Activated T-helper 1 cell treated with anti-CD3 and anti-CD28 coated beads, Interleukin-2, amount 50 U/mL, for 16 hours (primary cell): ENCODE results near the gene ZNF189.

Experiments
- DNase-seq, 2 donors: peaks; one replicate each; pipeline ENCODE4 v3.0.0-alpha.2; 2020; ENCODE audit warnings: low read depth in 1 of 2, low spot score in 1 of 2

The ZNF189 gene

DNA sequence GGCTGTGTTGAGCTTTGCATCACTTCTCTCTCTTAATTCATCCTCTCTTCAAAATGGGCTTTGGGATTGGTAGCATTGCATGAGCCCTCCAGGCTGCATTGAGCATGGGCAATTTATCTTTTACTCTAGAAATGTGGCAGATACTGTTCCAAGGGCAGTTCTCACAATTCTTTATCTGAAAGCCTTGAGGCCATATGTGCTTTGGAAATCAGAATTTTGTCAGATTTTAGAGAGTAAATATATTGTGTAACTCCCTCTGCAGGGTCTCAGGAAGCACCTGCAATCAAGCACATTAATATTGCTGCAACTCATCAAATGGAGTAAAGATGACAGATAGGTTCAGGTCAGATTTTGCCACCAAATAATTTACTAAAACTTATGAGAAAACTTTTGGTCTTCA, 19.3 kb downstream of the ZNF189 start:
- no peak for DNase-seq

DNA sequence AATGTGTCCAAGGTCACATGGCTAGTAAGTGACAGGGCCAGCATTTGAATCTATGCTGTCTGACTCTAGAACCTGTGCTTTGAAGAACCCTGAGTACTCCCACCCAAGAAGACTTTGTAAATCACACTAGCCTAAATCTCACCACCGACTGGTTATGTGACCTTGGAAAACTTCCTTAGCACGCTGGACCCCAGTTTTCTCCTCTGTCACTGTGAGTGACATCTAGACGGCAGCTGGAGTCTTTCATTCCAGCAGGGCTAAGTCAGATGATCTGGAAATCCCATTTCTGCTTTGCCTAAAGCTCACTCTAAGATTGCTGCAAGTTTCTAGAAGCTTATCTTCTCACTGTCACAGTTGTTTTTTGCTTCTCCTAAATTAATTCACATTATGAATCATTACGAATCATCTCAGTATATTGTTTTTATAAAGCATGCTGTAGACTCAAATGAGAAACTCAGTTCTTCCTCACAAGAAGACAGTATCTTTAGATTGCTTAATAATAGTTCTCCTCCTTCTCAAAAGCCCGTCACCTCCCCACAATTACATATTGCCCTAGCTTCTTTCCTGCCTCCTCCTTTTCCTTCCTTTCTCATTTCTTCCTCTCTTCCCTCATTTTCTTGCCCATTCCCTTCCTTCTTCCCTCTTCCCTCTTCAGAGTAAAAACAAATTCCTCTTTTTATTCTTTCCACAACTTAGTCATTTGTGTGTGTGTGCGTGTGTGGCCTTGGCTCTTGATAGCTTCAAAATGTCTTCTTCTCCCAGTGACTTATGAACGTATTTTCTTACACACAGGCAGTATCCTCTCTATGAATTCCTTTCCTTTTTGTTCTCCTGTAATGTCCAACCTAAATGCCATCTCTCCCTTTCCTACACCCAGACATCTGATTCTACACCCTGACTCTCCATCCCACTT, 20.1 kb downstream of the ZNF189 start:
- no peak for DNase-seq

DNA sequence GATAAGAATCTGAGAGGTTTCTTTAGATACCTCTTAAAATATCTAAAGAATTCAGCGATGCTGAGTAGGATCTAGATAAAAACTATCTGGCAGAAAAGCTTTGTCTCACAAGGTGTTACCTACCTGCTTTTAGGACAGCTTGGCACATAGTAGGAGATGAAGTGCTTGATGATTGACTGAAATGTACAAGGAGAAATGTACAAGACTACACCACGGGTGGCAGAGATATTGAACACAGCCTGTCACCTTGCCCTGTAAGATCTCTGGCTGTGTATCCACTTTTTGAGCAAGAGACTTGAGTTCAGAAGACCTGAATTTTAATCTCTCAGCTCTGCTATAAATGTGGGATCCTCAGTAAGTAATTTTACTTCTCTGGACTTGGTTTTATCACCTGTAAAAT, 21.2 kb downstream of the ZNF189 start:
- DNase-seq, result no peak

DNA sequence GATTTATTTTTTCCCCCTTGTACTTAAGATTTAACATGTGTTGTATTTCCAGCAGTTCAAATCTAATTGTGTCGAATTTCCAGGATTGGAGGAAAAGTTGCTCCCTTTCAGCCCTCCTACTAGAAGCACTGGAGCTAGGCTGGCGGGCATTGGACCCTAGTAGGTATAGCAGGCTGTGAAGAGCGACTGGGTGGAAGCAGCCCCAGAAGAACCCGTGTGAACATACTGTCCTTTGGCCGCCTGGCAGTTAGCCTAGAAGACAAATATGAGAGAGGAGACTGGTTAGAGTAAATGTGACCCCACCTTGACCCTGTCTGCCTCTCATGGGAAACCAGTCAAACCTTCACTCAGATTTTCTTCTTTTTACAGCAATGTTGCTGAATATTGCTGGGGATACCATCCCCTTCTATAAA, 23.0 kb downstream of the ZNF189 start:
- no peak for DNase-seq

DNA sequence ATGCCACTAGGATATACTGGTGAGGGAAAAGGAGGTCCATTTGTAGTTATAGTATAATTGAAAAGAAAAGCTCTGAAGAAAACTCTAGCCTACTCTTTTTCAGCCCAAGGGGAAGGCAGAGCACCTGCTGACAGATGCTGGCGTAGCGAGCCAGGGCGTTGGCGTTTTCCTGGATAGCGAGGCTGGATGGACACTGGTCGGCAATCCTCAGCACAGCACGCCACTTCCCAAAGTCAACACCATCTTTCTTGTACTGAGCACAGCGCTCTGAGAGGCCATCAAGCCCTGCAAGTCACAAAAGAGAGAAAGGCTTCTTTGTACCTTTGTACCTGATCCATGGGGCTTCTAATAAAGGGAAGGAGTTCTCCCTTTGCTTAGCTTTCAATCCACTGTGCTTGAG, 28.7 kb downstream of the ZNF189 start:
- no peak for DNase-seq

DNA sequence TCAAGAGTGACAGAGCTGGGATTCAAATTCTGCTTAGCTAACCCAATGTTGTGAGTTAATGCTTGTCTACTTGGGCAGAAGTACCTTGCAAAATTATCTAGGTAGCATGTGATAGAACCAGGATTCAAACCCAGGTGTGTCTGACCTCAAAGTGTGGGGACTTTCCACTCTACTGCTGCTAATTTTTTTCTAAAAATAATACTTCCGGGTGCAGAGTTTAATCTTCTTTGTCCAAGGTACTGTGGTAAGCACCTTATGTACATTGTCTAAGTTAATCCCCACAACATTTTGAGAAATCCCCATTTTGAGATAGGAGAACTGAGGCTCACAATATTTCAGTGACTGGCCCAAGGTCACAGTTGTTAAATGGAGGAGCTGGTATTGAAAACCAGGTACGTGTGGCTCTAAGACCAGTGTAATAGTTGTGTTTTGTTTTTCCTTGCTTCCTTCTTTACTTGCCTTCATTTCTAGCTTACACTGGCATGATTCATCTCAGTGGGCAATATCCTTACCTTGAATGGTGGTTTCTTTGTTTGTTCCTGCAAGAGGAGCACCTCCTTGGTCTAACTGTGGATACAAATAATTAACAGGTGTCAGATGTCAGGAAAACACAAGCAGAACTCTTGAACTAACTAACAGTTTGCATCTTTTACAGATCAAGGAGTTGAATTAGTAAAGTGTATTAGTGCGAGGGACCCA, 29.5 kb downstream of the ZNF189 start:
- no peak for DNase-seq

DNA sequence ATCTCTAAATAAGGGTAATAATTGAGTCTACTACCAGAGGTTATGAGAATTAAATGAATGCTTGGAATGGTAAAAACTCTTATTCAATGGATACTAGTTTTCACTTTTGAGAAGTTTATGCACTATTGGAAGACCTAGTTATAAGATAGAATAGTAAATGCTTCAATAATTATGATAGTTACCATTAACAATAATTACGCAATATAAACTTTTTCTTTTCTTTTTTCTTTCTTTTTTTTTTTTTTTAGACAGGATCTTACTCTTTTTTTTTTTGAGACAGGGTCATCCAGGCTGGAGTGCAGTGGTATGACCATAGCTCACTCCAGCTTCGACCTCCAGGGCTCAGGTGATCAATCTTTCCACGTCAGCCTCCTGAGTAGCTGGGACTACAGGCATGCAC, 30.3 kb downstream of the ZNF189 start:
- no peak for DNase-seq

DNA sequence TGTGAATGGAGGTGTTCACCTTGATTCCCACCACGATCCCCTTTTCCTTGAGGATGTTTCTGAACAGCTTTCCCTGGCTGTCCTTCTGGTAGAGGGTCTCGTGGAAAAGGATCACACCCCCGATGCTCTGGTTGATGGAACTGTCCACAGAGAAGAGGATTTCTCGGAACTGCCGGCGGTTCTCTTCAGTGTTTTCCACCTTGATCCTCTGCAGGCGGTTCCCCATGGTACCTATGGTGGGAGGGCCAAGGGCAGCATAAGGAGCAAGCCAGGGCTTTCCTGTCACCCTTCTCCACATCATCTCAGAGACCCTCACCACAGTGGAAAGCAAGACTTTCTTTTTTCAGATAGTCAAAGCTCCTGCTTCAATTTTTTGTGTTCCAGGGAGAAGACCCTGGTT, 31.1 kb downstream of the ZNF189 start:
- no peak for DNase-seq

DNA sequence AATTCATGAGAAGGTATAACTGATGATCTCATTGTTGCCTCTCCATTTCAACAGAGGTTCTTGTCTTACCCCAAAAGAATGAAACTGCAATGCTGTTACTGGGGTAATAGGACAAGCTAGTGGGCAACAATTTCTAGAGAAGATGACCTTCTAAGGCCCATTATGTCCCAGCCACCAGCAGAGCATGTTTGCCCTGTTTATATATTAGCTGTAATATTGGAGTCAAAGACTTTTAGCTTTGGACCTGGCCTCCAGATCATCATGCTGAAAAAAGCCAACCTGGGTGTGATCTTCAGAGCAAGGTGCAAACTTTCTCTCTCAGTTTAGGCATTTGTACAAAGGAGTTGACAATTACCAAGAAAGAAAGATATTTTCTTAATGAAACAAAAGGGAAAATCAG, 33.5 kb downstream of the ZNF189 start:
- DNase-seq, result no peak

DNA sequence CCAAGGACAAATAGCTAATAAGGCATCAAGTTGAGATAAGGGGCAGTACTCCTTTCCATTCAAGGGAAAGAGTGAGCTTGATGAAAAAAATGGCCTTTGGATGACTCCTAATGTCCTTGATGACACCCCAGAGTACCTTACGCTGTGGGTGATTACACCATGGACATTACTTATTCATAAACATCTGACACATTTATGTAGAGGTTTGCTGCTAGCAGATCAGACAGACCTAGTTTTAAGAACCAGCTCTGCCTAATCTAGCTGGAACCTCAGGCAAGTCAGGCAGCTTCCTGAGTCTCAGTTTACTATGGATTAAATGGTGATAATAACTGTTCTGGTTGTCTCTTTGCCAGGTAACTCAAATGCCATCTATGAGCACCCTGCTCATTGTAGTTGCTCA, 34.1 kb downstream of the ZNF189 start:
- DNase-seq, result no peak

DNA sequence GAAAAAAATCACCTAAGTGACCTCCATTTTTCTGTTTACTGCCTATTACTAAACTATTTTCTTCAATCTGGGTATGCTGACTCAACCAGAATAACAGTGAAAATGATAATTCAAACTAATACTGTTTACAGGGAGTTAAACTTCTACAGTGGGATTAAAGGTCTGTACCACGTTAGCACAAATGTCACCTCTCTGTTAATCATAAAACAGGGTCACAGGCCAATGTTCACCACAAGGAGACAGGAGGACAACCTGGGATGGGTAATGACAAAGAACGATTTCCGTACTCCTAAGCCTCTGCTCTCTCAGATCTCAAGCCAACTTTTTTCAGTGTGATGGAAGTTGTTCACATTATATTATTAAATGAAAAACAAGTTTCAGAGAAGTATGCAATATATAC, 34.6 kb downstream of the ZNF189 start:
- no peak for DNase-seq

DNA sequence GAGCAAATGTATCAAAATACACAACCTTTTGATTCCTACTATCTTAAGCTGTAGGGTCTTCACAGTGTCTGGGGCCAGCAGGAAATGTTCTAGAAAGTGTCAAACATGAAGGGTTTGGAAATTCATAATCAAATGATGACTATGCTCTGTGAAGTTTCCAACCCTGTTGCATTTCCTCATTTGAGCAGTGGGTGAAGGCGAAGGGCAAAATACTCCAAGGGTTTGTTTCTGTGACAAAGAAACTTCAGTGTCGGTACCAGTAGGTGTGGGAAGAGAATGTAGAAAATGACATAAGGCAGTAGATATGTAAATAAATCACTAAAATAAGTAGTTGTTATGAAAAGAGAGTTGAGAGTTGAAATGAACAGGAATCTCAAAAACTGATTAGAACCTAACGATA, 36.3 kb downstream of the ZNF189 start:
- DNase-seq, result no peak

DNA sequence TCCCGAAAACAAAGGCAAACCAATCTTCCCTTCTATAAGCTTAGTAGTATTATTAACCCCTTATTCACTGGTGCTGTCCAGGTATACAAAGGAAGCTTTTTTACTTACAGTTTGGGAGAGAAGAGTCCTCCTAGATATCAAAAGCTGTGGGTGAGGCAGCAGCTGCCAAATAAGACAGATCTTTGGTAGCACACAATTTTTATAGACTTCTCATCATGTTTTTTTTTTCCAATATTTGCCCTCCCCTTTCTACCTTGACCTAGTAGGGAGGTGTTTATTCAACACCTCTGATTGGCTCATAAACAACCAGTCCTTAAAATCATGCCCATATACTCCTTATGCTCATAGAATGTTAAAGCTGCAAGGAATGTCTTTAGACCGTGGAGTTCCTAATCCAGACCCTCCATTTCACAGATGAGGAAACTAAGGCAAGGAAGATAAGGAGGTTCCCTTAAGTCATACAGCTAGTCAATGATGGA, 37.0 kb downstream of the ZNF189 start, which contains the start of gene ALDOB:
Gene ALDOB, minus strand, starts transcription at position 174 of the 479 bp plus-strand sequence. CDS start 4,887 bp downstream, outside the sequence.
- DNase-seq, result no peak

DNA sequence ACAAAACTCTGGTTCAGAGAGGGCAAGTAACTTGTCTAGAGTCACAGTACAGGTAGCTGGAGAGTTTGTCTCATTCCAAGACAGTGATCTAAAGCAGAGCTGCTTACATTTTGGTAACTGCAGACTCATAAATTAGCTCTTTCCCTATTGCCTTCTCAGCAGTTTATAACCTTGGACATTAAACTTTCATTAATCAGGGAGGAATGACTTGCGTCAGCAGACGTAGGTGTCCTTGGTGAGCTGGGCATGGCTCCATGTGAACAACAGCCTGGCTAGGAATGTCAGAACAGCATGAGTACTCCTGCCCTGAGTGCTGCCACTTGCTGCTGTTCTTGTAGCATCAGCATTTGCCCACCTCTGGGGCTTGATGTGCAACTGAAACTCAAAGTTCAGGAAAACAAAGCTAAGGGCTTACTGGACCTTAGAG, 39.2 kb downstream of the ZNF189 start:
- no peak for DNase-seq

DNA sequence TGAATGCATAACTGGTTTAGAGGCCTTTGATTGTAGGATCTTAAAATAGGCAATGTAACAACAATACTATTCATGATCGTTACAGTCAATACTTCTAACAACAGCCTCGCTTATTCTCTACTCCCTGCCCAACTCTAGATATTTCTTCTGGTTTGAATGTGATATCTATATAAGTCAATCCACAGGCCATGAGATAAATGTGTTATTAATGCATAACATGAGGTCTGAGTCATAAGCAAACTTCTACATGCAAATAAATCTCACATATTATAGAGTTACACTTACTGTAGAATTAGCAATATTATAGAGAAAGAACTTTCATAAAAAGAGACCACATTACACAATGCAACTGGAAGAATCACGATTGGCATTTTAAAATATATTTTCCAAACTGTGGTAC, 39.9 kb downstream of the ZNF189 start:
- no peak for DNase-seq

DNA sequence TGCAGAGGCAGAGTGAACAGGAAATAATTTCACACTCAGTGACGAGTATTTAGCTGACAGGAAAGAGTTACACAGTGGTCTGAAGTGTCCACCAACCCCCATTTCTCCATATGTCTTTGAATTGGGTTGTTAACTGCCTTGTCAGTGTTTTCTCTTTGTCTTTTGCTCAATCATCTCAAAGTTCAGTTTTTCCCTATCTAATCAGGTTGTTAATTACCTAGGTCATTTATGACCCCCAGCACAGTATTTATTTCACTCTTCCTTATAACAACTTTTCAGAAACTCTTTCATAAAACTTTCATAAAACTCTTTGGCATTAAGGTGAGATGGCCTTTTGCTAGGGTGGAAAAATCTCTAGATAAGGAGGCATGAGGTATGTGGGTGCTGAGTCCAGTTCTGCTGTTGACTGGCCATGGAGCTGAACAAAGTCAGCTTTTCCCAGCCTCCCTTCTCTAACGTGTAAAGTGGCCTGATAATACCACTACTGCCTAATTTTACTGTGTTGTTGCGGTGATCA, 42.1 kb downstream of the ZNF189 start:
- DNase-seq, result no peak

DNA sequence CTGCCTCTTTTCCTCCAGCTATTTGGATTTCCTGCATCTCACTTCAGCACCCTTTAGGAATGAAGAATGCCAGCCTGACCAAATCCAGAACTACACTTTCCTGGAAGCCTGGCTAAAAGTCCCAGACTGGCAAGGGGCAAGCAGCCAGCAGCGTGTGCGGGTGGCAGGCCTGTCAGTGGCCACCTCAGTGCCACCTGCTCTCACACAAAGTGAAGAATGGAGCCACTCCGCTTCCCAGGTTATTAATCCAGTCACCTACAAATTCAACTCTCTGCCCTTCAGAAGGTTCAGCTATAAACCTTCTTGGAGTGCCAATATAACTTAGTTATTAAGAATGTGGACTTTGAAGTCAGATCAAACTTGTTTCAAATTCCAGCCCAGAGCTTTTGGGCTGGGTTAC, 43.7 kb downstream of the ZNF189 start:
- DNase-seq, result no peak

DNA sequence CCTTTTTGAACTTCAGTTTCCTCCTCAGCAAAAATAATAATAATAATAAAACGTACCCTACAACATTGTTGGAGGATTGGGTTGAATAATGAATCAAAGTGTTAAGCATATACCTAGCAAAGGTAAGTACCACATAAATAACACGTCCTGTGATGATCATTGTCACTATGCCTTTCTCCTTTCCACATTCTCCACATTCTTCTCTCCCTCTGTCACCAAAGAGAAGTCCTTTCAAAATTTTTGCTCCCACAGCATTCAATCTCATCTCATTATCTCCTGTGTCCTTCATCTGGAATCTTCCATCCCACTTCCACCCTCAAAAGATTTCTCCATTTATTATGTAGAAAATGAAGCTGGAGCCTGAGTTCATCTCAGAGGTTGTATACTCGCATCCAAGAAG, 44.1 kb downstream of the ZNF189 start:
- DNase-seq, result no peak

DNA sequence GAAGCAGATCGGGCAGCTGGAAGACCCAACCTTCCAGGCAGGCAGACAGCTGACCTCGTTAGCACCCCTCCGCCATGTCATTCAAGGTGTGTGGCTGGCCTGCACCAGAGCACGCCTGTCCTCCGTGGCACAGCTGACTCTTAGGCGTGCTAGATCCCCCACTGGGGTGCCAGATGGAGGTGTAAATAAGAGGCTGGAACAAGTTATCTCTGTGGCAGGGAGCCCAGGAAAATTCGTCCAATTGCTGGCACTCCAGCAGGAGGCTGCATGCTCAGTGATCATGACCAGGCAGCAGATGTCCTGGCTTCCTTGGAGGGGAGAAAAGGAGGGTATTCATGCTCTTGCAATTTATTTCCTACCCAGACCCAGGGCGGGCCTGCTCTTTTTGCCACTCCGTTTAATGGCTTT, 44.7 kb downstream of the ZNF189 start:
- DNase-seq, result no peak

DNA sequence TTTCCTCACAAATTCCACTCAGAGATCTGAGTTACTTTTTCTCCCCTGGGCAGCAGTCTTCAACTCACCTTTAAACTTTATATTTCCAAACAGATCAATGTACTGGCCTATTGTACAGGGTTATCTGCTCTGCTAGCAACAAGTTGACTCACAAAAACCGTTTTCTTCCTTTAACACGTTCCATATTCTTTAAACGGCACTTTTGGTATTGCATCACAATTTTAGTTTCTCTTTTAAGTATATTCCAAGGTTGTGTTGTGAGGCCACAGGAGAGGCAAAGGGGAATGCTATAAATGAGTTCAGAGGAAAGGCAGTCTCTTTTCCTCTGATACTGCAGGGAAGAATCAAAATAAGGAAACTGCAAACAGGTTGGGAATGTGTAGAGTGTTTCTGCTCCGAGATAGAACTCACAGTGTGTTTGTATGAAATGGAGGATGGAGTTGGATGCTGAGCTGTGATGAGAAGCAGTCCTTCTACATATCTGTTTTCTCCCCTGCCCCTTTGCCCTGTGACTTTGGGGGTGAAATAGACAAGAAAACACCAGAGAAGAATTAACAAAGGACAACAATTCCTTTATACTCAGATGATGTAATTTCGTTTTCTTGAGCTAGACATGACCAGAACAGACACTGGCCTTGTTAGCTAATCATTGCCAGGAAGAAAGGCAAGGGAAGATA, 46.8 kb downstream of the ZNF189 start:
- no peak for DNase-seq

DNA sequence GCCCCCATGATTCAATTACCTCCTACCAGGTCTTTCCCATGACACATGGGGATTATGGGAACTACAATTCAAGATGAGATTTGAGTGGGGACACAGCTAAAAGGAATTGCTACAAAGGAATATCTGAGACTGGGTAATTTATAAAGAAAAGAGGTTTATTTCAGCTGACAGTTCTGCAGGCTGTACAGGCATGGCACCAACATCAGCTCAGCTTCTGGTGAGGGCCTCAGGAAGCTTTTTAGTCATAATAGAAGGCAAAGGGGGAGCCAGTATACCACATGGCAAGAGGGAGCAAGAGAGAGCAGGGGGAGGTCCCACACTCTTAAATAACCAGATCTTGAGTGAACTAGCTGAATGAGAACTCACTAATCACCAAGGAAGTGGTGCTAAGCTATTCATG, 48.1 kb downstream of the ZNF189 start:
- no peak for DNase-seq

DNA sequence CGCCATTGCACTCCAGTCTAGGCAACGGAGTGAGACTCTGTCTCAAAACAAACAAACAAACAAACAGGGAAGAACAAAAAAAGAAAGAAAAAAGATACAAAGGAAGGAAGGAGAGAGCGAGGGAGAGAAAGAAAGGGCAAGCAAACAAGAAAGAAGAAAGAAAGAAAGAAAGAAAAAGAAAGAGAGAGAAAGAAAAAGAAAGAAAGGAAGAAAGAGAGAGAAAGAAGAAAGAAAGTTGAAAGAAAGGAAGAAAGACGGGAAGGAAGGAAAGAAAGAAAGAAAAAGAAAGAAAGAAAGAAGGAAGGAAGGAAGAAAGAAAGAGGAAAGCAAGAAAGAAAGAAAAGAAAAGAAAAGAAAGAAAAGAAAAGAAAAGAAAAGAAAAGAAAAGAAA, 50.0 kb downstream of the ZNF189 start:
- DNase-seq, result no peak
